Renal cortical epithelial cell (primary cell): ENCODE data around the gene TMEM135. TPM values are rescaled to one million over a fixed set of nuclear protein-coding genes. Genes with fewer than 3 reads are reported as not detected.

Source experiments
- DNase-seq: peaks from one replicate; pipeline ENCODE4 v3.0.0-alpha.2; 2011; ENCODE audit warnings: low read depth
- total RNA-seq: library from RNA; depleted of rRNA; stranded (reverse); fragments of >200 nt; gene quantifications from 2 replicates; pipeline ENCODE4 v1.2.3, GENCODE V29; 2014

TMEM135 gene
- total RNA-seq, 1 donor from 2014 or later = 22.1 TPM

DNA sequence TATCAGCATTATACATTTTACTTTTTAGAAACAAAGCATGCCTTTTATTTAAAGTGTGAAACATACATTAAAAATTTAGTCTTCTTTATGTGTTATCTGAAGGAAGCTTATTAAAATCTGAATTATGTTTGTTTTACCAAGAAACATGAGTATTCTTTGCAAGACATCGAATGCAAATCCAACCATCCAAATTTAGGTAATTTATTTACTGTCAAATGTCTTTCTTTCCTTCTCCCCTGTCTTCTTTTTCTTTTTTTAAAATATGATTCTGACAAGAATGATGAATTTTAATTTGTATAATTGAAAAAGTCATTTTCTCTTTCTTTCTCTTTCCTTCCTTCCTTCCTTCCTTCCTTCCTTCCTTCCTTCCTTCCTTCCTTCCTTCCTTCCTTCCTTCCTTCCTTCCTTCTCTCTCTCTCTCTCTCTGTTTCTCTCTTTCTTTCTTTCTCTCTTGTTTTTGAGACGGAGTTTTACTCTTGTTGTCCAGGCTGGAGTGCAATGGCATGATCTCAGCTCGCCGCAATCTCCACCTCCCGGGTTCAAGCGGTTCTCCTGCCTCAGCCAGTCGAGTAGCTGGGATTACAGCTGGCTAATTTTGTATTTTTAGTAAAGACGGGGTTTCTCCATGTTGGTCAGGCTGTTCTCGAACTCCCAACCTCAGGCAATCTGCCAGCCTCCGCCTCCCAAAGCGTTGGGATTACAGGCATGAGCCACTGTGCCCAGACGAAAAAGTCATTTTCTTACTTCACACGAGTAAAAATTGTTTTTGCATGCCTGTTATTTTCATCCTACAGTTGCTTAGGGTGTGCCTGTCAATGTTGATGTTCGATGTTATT lies 157.5 kb downstream of the TMEM135 start:
- no peak for DNase-seq

- no peak for DNase-seq
Measured at GRCh38 chr11:87198266-87198881, 160.6 kb downstream of the TMEM135 start.

GRCh38 chr11:87201376-87201775 lies 163.6 kb downstream of the TMEM135 start:
- DNase-seq = no peak

DNA sequence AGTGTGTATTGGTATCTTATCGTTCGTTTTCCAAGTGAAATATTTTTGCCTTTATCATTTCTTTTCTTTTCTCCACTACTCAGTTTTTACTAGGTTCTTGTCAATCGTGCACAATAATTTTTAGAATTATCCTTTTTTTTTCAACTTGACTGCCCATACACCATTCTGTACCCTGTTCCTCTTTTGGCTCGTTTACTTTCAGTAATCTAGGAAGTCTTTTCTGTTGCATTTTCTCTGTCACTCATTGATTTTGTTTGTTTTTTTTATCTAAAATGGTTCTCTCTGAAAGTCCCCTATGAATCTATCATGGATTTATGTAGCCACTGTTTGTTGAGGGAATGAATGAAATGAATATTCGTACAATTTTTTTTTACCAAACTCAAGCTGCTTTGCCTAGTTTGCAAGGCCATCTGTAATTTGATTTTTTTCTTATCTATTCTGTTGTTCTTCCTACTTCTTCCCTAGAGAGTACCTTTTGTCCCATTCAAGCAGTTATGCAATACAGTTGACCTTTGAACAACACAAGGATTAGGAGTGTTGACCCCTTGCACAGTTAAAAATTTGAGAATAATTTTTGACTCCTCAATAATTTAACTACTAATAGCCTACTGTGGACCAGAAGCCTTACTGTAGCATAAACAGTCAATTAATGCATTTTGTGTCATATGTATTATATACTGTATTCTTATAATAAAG lies 166.3 kb downstream of the TMEM135 start:
- DNase-seq = no peak

DNA sequence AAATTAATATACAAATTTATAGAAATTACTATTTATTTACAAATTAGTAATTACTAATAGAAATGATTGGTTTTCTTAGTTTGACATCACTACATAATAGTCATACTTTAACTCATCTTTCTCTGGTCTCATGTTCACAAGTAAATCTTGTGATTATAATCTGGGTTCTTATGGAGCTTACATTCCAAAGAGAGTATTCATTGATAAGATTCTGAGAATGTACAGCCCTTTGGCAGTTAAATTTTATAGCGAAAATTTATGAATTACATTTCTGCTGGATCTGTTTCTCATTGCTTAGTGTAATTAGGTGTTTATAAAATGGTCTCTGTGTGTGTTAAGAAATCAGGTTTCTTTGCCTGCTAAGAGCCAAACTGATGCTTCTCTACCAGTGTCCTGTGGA lies 175.2 kb downstream of the TMEM135 start:
- DNase-seq = no peak

DNA sequence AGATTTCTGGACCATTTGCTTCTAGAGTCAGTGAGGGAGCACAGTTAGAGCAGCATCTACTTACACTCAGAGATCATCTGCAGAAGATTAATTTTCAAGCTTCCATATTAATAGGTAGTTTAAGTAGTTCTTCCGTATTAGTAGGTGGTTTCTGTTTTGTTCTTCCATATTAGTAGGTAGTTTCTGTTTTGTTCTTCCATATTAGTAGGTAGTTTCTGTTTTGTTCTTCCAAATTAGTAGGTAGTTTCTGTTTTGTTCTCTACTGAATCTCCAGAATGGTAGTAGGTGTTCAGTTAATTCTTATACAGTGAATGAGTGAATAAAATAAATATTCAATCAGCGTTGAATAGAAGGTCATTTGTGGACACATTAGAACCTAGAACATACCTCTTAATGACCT lies 175.7 kb downstream of the TMEM135 start:
- no peak for DNase-seq

- DNase-seq = no peak
Measured at GRCh38 chr11:87215236-87215635, 177.5 kb downstream of the TMEM135 start.

DNA sequence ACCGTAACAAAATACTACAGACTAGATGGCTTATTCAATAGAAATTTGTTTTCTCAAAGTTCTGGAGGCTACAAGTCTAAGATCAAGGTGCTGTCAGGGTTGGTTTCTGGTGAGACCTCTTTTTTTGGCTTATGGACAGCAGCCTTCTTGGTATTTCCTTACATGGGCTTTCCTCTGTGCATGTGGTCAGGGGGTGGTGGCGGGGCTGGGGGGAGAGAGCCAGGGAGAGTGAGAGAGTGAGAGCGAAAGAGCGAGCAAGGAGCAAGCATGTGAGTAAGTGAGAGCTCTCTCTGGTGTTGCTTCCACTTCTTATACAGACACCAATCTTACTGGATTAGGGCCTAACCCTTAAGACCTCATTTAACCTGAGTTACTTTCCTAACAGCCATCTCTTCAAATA lies 181.5 kb downstream of the TMEM135 start:
- no peak for DNase-seq

DNA sequence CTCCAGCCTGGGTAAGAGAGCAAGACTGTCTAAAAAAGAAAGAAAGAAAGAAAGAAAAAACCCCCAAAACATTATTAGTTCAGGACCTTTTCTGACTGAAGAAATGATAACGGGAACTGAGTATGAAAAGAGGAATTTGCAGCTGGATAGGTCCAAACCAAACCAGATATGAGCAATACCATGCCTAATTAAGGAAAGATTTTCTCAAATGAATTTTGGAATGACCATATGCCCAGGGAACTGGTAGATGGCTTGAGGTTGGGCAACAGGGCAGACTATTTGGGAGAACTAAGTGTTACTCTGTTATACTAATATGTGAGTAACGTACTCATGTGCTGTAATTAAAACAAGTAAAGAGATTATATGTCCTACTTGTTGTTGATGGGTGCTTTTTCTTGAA lies 186.1 kb downstream of the TMEM135 start:
- no peak for DNase-seq

DNA sequence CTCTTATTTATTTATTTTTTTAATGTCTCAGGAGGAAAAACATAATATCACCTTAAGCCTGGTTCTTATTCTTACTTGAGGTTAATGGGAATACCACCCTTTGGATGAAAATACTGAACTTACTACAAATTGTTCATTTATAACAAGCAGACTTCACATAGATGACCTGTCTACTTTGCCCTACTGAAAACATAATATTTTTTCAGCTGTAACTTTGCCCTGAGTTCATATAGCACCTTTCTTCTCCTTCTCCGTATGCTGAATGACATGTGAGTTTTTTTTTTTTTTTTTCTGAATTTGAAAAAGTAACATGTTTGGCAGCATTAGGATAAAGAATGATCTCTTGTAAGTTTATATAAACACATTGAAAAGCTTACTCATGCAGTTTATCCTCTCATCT lies 186.8 kb downstream of the TMEM135 start:
- no peak for DNase-seq

DNA sequence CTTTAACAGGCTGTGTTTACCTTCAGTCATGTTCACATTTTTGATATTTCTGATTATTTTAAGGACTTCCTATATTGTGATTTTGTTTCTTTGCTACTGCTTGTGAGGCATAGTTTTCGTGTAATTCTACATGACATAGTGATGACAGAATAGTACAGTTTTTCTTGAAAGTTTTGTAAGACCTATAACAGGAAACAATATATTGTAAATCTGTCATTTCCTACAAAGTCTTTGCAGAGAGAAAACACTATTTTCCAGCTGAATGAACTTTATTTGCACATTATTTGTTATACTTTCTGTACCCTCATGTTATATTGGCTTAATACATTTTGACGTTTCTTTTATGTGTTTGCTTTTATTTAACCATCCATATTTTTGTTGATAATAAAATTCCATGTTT lies 191.1 kb downstream of the TMEM135 start:
- DNase-seq = no peak

- DNase-seq = no peak
Measured at GRCh38 chr11:87230995-87231394, 193.3 kb downstream of the TMEM135 start.

- no peak for DNase-seq
Measured at GRCh38 chr11:87232320-87232719, 194.6 kb downstream of the TMEM135 start.

DNA sequence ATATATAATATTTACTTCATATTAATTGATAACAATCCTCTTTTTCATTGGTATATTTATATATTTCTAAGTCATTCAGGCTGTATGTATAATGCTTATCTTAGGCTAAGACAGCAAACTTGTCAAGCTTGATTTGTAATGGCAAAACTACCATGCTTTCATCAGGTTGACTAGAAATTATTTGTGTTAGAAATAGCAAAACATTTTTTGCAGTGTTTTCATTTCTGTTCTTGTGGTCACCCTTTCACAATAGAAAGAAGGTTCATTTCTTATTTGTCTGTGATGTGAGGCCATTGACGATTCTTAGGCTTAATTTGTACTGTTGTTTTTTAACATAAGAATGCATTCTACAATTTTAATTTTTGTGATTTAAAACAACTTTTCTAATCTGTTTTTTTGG lies 197.6 kb downstream of the TMEM135 start:
- DNase-seq = no peak

DNA sequence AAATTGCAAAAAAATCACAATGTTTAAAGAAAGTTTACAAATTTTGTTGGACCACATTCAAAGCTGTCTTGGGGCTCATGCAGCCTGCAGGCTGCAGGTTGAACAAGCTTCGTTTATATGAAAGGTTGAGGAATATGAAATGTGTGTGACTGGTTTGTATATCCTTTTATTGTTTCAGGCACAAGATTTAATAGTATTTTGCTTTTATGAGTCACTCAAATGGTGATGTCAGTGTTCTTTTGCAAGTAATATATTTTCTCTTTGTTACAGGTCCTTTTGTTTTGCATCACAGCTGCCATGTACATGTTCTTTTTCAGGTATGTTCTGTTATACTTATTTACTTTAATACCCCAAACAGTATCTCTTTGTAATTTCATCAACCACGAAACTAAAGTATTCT lies 198.6 kb downstream of the TMEM135 start:
- peak; percentile 7 for DNase-seq

GRCh38 chr11:87239001-87239400 lies 201.3 kb downstream of the TMEM135 start:
- DNase-seq = no peak

GRCh38 chr11:87239531-87239930 lies 201.8 kb downstream of the TMEM135 start:
- DNase-seq = no peak

DNA sequence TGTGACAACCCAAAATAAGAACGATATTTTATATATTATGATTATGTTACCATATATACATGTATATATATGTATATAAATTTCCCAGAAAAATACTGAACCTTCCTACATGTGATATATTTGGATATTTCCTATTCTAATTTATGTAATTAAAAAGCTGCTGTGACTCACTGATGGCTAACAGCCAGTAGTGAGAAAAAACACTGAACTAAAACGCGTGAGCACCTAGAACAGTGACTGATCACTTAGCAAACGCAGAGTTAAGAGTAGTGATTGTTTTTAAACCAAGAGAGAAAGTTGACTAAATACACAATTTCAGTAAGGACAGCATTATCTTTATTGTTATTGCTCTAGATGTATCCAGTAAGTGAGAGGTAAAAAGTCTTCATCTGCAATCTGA lies 213.8 kb downstream of the TMEM135 start:
- DNase-seq = no peak

GRCh38 chr11:87252869-87253268 lies 215.1 kb downstream of the TMEM135 start:
- peak; percentile 15 for DNase-seq

DNA sequence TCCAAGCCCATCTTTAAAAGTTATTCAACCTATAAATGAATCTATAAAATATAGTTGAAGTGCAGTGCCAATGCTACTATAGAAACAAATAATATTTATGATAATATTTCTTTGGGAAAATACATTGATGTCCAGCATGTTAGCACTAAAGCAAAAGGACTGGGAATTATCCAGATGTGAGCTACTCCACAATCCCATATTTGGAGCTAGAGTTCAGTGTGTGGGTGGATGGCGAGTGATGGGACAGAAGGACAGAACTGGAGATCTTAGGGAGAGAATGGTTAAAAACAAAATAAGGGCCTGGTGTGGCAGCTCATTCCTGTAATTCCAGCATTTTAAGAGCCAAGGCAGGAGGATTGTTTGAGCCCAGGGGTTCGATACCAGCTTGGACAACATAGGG lies 216.8 kb downstream of the TMEM135 start:
- DNase-seq = no peak

- DNase-seq = no peak
Measured at GRCh38 chr11:87255589-87255988, 217.9 kb downstream of the TMEM135 start.

GRCh38 chr11:87256694-87257340 lies 219.1 kb downstream of the TMEM135 start:
- DNase-seq = no peak
